Mucosa of gallbladder (tissue), 1 donor: ENCODE results near the gene ABCC1. TPM values are rescaled to one million over a fixed set of nuclear protein-coding genes. Genes with fewer than 3 reads are reported as not detected.

Experiments used
- DNase-seq: peaks from one replicate; pipeline ENCODE4 v3.0.0-alpha.2; 2020; ENCODE audit warnings: low spot score
- total RNA-seq: library from RNA; stranded (reverse); gene quantifications from one replicate; pipeline ENCODE4 v1.2.1, GENCODE V29; 2021
- donor health status: DM: no; HTN: no; CAD: no.

ABCC1 gene
- total RNA-seq, 1 donor from 2014 or later, result 27.6 TPM

DNA sequence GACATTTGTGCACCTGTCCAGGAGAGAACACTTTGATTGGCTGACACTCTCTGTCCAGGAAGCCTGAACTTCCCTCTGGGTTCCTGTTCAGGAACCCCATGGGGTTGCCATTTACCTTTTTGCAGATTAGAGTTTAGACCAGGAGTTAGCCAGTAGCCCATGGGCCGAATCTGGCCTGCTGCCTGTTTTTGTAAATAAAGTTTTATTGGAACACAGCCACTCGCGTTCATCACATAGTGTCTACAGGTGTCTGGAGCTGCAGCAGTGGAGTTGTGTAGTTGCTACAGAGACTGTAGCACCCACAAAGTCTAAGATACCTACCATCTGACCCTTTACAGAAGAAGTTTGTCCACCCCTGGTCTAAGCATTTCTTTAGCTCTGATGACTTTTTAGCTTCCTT, 70.9 kb downstream of the ABCC1 start:
- no peak for DNase-seq

DNA sequence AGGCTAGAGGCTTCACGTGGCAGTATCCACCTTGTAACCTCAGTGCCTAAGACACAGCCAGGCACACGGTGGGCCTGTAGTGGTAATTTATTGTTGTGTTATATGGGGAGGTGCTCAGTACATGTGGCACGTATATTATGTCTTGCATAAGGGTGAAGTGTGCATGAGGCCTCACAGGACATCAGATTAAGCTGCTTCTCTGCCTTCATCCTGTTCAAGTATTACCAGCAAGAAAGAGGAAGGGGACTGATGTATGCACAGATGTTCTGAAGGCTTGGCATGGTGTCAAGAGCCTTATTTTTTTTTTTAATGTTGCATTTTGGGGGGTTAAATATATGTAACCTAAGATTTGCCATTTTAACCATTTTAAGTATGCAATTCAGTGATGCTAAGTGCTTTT, 71.6 kb downstream of the ABCC1 start:
- no peak for DNase-seq

DNA sequence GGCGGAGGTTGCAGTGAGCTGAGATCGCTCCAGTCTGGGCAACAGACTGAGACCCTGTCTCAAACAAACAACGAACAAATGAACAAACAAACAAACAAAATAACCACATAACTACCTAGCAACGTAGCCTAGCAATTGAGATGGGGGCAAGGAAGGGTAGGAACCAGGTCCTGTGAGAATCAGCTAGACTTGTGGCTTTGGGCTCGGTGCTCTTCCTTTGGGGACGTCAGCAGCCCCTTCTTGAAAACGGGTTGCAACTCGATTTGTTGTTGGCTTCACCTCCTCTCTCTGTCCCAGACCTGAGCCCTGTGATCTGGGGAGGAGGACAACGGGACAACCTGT, 72.2 kb downstream of the ABCC1 start:
- DNase-seq, result no peak

DNA sequence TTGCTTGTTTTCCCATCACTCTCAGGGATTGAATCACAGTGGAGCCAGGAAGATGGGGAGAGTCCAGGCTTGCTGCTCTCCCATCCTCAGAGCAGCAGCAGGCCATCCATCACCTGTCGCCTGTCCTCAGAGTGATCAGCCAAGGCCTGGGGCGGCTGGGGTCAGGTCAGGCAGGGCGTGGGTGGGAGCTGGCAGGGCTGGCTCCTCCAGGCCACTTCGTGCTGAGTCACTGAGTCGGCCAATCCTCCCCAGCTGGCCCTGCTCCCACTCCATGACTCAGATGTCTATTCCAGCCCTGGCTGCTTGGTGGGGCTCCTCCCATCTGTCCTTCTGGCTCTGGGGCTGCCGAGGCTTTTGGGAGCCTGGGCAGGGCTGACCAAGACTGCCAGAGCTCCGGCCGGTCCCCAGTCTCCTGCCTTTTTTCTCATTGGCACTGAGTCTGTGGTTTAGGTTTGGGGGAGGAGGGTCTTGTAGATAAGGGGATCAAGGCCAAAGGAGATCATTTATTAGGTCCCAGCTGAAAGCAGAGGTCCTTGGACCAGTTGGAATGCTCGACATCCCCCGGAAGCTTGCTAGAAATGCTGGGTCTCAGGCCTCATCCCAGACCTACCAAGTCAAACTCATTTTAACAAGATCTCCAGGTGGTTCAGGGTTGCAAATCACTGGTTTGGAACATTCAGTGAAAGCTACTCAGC, 72.7 kb downstream of the ABCC1 start:
- DNase-seq, result peak; percentile 93

DNA sequence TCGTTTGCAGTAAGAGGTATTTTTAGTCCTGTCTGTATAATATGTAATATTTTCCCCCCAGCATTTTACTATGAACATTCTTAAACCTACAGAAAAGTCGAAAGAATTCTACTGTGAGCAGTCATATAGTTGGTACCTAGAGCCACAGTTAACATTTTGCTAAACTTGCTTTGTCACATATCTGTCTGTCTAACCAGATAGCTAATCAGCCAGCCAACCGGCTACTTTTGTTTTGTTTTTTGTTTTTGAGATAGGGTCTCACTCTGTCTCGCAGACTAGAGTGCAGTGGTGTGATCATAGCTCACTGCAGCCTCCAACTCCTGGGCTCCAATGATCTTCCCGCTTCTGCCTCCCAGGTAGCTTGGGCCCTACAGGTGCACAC, 73.3 kb downstream of the ABCC1 start:
- DNase-seq, result no peak

DNA sequence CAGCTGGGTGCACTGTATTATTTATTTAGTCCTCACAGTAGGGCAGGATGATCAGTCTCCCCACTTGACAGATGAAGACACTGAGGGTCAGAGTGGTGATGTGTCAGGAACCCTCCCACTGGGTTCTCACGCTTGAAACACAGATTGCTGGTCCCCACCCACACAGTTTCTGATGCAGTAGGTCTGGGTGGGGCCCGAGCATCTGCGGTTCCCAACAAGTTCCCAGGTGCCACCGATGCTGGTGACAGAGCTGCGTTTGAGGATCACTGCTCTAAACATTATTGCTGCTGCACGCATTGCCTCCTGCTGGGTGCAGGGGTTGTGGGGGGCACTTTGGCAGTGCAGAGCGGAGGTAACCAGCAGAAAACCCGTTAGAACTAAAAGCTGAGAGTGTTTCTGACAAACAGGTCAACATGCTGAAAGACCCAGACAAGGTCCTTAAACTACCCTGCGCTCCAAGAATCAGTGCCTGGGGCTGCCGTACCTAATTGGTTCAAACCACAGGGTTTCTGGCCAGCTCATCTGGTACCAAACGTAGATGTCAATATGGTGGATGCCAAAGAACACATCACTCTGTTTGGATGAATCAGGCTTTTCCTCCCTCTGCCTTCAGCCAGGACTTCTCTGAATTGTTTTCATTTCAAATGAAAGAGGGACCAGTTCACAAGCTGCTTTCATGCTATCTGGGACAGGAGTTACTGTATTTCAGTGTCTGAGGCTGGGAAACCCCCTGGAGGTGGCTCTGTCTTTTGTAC, 76.0 kb downstream of the ABCC1 start:
- DNase-seq, result no peak

DNA sequence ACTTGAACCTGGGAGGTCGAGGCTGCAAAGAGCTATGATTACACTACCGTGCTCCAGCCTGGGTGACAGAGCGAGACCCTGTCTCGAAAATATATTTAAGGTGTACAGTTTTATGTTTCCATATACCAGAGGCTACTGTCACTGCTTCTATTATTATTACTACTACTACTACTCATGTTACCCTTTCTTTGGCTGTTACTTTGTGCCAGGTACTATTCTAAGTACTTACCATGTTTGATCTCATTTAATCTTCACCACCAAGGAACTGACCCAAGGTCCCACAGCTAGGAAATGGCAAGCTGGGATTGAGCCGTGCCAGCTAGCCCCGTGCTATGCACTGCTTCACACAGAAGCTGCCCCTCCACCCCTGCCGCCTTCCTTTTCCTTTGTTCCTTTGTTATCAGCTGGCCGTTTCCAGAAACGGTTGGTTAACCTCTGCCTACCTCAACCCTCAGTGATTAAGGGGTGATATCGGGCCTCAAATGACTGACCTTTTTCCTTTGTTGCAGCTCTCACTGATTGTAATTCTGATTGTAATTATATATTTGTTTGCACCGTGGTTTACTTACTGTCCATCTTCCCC, 78.4 kb downstream of the ABCC1 start:
- peak; percentile 25 for DNase-seq

DNA sequence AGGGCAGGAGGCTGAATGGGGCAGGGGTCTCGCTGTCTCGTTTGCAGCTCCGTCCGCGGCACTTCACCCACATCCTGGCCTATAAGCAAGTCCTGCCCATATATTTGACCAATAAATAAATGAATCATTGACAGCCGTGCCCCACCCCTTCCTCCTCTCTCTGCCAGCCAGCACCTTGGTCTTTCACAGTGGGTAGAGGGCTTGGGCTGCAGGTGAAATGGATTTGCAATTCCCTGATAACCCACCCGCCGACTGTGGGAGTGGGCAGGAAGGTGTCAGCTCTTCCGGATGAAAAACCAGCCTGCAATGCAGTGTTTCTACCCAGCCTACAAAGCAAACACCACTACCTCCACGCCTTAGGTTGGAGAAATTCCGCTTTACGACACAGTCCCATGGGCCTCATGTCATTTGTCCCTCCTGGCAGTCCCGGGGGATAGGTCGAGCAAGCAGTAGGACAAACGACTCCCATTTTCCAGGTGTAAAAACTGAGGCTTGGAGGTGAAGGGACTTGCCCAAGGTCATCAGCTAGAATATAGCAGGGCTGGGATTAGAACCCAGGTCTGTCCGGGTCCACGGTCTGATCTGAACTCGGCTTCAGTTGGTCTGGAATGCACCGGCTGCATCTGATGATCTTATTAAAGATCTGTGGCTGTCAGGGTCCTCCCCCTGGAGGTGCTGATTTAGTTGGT, 79.0 kb downstream of the ABCC1 start:
- no peak for DNase-seq

DNA sequence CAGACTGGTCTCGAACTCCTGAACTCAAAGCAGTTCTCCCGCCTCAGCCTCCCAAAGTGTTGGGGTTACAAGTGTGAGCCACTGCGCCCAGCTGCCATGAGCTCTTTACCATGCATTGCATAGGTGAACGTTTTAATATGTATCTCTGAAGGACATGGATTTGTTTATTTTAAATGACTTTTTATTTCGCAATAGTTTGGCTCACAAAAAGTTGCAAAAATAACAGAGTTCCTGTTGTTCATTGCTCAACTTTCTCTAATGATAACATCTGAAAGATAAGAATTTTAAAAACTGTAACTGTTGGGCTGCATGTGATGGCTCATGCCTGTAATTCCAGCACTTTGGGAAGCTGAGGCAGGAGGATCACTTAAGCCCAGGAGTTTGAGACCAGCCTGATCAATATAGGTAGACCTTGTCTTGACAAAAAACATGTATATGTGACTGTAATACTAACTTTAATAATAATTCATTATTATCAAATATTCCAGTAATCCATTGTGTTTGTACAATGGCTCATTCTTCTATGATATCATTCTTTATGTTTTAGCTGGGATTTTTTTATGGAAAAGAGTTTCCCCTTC, 80.1 kb downstream of the ABCC1 start:
- DNase-seq, result no peak

DNA sequence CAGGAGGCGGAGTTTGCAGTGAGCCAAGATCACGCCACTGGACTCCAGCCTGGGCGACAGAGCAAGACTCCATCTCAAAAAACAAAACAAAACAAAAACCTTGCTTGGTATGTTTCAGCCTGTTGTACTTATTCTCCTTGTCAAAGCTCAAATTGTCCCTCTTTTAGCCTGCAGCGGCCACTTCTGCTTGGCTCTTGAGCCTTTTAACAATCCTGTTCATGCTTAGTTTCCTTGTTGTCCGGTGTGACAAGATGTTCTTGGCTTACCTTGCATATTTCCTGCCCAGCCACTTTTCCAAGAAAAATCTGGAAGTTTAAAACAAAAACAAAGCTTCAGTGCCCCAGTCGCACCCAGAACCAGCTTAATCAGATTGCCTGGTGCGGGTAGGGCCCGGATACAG, 81.0 kb downstream of the ABCC1 start:
- no peak for DNase-seq

DNA sequence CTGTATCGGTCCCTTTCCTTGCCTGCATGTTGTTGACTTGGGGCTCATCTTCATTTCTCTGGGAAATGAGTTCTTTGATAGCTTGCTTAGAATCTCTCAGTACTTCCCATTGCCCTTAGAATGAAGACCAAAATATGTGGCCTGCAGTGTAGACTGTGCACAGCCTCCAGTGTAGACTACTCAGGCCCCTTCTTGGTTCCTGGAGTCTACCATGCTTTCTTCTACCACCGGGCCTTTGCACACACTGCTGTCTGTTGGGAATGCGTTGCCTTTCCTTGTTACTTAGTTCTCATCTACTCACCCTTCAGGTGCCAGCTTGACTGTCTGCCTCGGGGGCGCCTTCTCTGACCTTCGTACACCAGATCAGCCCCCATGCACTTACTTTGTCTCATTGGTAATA, 82.0 kb downstream of the ABCC1 start:
- no peak for DNase-seq

DNA sequence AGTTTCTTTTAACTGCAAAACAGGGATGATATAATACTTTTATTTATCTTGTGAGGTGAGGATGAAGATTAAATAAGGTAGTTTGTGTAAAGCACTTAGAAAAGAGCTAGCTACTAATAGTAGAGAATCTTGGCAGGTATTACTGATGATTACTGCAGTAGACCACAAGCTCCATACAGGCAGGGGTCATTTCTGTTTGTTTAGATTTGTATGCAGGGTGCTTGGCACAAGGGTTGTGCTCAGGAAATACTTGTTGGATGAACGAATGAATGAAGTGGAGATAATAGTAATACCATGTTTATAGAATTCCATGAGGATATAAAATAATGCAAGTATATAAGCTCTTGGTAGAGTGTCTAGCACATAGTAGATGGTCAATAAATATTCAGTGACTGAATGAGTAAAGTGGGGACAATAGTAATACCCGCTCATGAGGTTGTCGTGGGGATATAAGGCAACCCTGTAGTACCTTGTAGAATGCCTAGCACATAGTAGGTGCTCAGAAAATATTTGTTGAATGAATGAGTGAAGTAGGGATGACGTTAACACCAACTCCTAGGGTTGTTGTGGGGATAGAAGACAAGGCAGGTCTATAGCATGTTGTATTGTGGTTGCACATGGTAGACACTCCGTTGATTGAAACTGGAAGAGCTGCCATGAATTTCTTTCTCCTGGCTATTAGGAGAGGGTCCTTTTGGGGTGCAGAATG, 83.0 kb downstream of the ABCC1 start:
- no peak for DNase-seq

DNA sequence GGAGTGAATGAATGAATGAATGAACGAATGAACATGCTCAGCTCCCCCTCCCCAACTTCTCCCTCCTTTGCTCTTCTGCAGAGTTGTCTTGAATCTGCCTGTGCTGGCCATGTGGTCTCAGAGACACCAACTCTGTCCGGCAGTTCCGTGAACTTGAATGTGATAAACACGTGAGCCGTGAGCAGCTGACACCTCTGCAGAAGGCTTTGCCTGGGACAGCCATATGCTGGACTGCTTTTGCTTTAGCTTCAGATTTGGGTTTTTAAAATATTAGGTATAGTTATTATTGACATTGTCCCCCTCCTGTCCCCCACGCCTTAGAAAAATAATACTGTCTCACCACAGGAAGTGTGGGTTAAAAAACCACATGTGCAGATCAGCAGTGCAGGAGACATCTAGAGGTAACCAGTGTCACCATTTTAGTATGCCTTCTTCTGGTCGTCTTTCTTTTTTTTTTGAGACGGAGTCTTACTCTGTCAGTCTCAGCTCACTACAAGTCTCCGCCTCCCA, 83.8 kb downstream of the ABCC1 start:
- no peak for DNase-seq

DNA sequence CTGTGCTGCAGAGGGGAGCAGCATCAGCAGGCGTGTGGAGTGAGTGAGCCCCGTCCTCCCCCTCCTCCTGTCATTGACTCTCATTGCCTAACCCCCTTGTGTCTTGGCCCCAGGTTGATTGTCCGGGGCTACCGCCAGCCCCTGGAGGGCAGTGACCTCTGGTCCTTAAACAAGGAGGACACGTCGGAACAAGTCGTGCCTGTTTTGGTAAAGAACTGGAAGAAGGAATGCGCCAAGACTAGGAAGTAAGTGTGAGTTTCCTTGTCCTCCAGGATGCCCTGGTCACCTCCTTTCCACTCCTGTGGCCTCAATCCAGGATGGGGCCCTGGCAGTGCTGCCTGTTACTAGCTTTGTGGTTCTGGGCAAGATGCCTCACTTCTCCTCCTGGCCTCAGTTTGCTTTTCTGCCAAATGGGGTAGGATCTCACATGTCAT, 87.0 kb downstream of the ABCC1 start:
- DNase-seq, result no peak

DNA sequence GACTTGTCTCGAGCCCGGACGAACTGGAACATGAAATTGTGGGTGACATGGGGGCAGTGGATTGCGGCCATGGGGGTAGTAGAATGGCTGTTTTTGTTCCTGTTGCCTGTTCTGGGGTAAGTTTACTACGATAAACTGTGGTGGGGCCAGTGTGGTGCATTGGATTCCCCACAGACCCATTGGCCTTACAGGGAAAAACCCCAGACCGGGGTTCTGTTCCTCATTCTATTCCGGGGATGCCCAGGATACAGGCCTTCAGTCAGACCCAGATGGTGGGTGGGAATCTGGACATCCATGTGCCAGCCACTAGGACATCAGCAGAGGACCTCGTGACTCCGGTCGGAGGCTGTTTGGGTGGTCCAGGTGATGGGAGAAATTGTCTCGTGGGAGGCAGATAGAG, 88.1 kb downstream of the ABCC1 start:
- DNase-seq, result no peak

DNA sequence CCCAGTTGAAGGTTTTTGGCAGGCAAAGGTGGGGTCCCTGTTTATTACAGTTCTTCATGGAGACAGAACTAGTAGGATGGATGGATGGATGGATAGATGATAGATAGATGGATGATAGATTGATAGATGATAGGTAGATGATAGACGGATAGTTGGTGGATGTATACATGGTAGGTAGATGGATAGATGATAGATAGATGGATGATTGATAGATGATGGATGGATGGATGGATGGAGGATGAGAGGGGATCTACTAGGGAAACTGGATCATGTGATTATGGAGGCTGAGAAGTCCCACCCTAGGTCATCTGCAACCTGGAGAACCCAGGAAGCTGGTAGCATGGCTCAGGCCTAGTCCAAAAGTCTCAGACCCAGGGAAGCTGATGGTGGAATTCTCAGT, 88.6 kb downstream of the ABCC1 start:
- DNase-seq, result no peak

DNA sequence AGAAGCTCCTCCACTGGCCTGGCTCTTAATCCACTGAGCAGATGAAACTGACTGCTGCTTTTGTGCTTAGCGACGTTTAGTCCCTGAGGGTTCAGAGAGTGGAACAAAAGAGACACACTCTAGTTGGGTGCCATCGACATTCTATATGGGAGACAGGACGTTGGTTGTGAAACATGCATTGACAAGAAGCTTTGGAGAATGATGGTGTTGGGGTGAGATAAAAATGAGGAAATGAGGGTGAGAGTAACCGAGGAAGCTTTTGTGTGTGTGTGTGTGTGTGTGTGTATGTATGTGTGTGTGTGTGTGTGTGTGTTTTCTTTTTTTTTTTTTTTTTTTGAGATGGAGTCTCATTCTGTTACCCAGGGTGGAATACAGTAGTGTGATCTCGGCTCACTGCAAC, 89.5 kb downstream of the ABCC1 start:
- DNase-seq, result no peak

DNA sequence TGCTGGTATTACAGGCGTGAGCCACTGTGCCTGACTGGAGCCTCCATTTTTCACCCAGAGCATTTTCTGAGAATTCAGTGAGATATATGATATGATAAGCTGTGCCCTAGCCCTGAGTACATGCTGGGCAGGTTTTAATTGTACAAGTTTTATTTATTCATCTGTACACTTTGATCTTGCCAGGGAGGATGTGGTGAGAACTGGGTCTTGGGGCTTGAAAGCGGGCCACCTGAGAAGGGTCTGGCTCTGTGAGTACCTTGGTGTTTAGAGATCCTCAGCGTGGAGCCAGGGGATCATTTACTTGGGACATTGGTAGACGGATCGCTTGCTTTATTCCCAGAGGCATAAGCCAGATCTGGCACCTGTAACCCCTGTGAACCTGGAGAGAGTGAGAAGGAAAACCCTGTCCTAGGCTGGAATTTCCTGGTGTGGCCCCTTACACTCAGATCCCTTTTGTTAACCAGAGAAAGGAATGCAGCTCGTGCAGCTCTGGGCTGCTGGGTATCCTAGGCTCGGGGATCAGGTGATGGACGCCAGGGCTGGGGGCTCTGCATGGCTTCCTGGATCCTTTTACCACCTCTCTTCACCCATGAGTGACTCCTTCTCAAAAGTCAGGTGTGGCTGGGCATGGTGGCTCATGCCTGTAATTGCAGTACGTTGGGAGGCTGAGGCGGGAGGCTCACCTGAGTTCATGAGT, 91.9 kb downstream of the ABCC1 start:
- no peak for DNase-seq

DNA sequence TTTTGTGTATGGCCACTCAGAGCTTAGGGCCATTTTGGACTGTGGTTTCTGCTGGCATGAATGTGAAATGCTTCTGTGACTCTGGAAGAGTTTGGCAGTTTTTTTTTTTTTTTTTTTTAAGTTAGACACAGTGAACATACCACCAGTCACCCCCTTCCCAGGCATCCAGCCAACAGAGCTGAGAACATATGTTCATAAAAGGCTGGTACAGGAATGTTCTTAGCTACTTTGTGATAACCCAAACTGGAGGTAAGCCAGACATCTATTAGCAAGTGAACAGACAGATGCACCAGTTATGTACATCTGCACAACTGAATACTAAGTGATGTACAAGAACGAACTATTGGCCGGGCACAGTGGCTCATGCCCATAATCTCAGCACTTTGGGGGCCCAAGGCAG, 92.7 kb downstream of the ABCC1 start:
- peak; percentile 26 for DNase-seq

DNA sequence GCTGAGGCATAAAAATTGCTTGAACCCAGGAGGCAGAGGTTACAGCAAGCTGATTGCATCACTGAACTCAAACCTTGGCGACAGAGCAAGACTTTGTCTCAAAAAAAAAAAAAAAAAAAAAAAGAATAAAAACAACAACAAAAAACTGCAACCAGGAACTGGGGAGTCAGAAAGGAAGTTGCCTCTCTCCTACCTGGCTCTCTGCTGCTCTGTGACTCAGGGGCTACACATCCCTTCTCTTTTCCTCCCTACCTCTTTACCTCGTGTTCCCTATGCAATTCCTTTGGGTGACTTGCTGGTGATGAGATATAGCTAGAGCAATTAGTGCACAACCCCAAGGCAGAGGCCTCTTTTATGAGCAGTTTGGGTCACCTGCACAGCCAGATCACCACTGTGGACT, 95.9 kb downstream of the ABCC1 start:
- no peak for DNase-seq

DNA sequence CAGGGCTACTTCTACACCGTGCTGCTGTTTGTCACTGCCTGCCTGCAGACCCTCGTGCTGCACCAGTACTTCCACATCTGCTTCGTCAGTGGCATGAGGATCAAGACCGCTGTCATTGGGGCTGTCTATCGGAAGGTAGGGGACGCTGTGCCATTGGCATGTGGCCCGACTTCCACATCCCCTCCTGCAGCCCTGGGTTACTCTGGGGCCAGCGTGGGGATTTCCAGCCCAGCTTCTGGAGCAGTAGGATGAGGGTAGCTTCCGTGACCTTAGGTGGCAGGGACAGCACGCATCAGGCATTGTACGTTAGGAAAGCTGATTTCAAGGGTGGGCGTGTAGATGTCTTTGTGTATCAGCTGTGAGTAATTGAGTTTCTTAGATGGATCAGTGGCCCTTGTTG, 96.5 kb downstream of the ABCC1 start:
- no peak for DNase-seq
